Astrocyte of the cerebellum (primary cell): Measurements from ENCODE around the gene AOAH.

Experiments
- DNase-seq: peaks from one replicate; pipeline ENCODE4 v3.0.0-alpha.2; 2011; ENCODE audit warnings: low read depth
- H3K4me3 ChIP-seq: 2 replicates; pipeline ENCODE4 v1.5.1; 2011; ENCODE audit warnings: mild to moderate bottlenecking, low read depth, low read length, moderate library complexity
- in situ Hi-C: cut with HindIII; loops from 2 replicates; pipeline ENCODE4 v1.10.0; 2017; ENCODE audit warnings: low sequenced_read_pairs
- TF ChIP-seq, protein P1 (sequence below): IDR thresholded peaks from 2 replicates; pipeline ENCODE4 v1.5.1; 2012; ENCODE audit warnings: low read length, low read depth, moderate library complexity, mild to moderate bottlenecking; ENCODE audit errors: missing control alignments

The AOAH gene

DNA sequence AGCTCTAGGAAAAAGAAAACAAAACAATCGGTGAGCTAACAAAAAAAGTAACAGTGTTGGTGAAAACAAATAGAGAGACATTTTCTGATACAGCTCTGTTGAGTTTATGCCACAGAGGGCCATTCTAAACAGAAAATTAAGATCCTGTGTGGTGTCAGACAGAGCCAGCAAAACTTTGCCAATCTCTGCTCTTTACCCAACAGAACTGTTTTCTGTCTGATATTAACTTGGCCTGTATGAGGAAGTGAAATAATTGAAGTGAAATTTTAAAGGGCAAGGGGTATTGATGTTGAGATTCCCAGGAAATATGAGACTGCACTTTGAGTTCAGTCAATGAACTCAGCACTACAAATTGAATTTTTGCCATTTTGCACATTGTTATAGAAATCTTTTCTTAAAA lies 101.0 kb downstream of the AOAH start:
- H3K4me3 ChIP-seq: no peak overlapping the region
- DNase-seq: no peak
- in situ Hi-C loops: no loop called here

DNA sequence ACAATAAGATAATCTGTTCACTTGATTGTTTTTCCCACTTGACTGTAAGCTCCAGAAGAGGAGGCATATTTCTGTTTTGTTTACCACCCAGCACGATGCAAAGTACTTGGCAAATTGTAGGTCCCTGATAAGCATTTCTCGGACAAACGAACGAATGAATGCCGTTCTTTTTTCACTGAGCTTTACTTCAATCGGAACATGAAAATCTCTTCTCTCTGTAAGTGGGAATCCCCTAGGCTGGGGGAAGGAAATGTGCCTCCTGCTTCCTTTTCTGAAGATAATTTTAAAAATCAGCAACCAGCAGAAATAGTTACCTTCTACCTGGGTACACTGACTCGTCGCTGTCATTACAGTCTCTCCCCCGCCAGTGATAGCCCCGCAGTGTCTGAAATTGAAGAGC lies 102.9 kb downstream of the AOAH start:
- DNase-seq: no peak
- in situ Hi-C loops: no loop called here
- TF ChIP-seq, protein P1, sequence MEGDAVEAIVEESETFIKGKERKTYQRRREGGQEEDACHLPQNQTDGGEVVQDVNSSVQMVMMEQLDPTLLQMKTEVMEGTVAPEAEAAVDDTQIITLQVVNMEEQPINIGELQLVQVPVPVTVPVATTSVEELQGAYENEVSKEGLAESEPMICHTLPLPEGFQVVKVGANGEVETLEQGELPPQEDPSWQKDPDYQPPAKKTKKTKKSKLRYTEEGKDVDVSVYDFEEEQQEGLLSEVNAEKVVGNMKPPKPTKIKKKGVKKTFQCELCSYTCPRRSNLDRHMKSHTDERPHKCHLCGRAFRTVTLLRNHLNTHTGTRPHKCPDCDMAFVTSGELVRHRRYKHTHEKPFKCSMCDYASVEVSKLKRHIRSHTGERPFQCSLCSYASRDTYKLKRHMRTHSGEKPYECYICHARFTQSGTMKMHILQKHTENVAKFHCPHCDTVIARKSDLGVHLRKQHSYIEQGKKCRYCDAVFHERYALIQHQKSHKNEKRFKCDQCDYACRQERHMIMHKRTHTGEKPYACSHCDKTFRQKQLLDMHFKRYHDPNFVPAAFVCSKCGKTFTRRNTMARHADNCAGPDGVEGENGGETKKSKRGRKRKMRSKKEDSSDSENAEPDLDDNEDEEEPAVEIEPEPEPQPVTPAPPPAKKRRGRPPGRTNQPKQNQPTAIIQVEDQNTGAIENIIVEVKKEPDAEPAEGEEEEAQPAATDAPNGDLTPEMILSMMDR: no peak

More for the DNA sequence above, 101.0 kb downstream of the AOAH start:
- TF ChIP-seq, protein P1: no peak

DNA sequence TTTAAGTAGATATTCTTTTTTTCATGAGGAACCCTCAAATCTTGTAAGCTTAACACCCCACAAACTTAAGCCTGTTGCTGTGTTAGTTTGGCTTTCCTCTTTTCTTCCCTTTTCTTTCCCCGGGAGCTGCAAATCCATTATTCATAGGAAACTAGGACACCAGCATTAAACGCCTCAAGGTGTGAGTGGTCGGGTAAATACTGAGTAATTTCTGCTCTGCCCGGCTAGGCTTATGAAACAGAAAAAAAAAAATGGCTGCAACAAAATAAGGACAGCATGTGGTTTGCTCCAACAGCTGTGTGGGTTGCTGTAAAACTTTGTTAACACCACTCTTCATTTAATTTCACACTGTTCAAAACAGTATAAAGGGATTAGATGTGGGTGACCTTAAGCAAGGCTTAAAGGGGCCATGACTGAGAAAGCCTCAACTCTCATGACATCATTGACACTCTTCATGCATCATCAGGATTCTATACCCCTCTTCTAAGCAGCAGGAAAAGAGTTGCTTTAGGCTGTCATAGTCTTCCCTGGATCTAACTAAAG lies 104.1 kb downstream of the AOAH start:
- TF ChIP-seq, protein P1: no peak
- H3K4me3 ChIP-seq: no peak overlapping the region
- in situ Hi-C loops: no loop called here
- no peak for DNase-seq

More for the DNA sequence above, 102.9 kb downstream of the AOAH start:
- H3K4me3 ChIP-seq: no peak overlapping the region

DNA sequence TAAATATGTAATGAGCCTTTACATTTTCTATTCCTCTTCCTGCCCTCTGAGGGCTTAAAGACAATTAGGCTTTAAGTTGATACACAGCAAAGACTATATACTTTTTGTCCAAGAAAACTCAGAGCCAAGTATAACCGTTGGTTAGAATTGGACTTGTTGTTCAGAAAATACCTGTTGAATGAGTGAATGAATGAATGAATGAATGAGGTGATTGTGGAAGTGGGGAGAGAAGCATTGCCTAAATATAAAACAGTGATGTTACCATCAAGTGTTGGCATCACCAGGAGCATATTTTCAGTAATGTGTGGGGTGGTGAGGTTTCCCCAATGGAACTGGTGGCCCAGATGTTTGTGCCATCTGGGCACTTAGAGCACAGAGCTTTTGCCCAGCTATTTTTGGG lies 106.9 kb downstream of the AOAH start:
- in situ Hi-C loops: no loop called here
- TF ChIP-seq, protein P1: no peak
- DNase-seq: no peak
- no peak overlapping the region for H3K4me3 ChIP-seq

DNA sequence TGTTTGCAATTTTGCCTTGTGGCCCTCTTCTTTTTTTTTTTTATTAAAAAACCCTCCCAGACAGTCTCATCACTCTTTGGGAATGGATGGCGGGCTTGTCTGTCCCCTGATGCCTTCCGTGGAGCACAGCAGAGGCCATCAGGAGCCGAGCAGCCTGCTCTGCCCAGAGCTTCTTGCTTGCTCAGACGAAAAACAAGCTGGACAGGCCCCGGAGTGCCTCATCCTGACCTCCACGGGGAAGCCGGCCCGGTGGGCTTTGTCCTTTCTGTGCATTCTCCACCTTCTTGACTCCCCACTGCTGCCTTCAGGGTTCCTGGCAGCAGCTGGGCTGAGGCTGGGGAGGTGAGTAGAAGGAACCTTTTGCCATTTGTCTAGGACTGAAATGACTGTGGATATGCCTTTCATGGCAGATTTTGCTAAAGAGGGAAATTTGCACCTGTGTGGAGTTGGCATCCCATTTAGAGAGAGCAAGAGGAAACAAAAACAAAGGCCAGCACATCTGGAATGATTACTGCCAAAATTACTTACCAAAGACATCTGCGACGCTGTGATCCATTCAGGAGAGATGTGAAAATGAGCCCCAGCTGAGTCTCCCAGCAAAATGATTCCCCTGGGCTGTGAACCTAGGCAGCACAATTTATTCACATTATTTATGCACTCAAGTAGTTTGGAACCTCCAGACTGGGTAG lies 108.3 kb downstream of the AOAH start:
- in situ Hi-C loops: no loop called here
- DNase-seq: no peak
- TF ChIP-seq, protein P1: no peak
- no peak overlapping the region for H3K4me3 ChIP-seq

DNA sequence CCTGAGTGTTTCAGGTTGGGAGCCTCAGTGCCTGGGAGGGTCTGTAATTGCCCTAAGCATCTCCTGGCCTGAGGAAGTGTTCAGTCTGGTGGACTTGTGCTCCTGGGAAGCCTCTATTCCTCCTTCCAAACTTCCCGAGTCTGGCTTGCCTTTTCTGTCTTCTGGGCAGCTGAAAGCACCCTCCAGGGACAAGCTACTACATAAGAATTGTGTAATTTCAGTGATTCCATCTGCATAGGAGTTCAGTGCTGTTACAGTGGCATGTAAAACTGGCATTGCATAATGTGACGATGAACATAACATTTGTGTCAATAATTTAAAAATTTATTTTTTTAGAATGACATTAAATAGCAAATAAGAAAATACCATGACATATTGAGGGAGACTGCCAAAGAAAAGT lies 109.3 kb downstream of the AOAH start:
- TF ChIP-seq, protein P1: no peak
- H3K4me3 ChIP-seq: no peak overlapping the region
- in situ Hi-C loops: no loop called here
- DNase-seq: no peak
